Body of pancreas (tissue), 4 donors: Measurements from ENCODE around the gene WFDC2. TPM values are rescaled to one million over a fixed set of nuclear protein-coding genes. Genes with fewer than 3 reads are reported as not detected.

Experiments used
- ATAC-seq: fragments of 150-250 bp; one replicate; pipeline ENCODE4 v1.9.1; 2016
- DNase-seq, 4 donors: peaks; one replicate each; pipeline ENCODE4 v3.0.0-alpha.2; 2019
- H3K27ac ChIP-seq, 4 donors: fragments of 200-600 bp; sonication (generic); 1 replicate in 3 of 4; 2 replicates in 1 of 4; pipeline versions ENCODE4 v1.5.1 to v1.6.1; 2016 to 2019; ENCODE audit warnings: mild to moderate bottlenecking in 1 of 4, mixed read lengths in 1 of 4, moderate library complexity in 1 of 4
- H3K27me3 ChIP-seq, 2 donors: fragments of 200-600 bp; sonication (generic); one replicate each; pipeline ENCODE4 v1.6.0; 2016; ENCODE audit warnings: mild to moderate bottlenecking in 1 of 2
- H3K36me3 ChIP-seq, 2 donors: fragments of 200-600 bp; sonication (generic); replicated peaks in 1 of 2; 2 replicates each; pipeline ENCODE4 v1.5.1; 2016; ENCODE audit warnings: low read depth in 2 of 2; ENCODE audit not compliant: insufficient read depth in 1 of 2
- H3K4me1 ChIP-seq: fragments of 200-600 bp; sonication (generic); one replicate; pipeline ENCODE4 v1.6.0; 2016
- H3K4me3 ChIP-seq, 2 donors: fragments of 200-600 bp; sonication (generic); 1 replicate in 1 of 2; 2 replicates in 1 of 2; pipeline ENCODE4 v1.5.1; 2016 to 2019
- H3K9me3 ChIP-seq, 3 donors: fragments of 200-600 bp; sonication (generic); 1 replicate in 2 of 3; 2 replicates in 1 of 3; pipeline ENCODE4 v1.5.1; 2016
- CTCF ChIP-seq, 7 experiments: fragments of 450-650 bp in 4 of 7; fragments of 200-600 bp in 3 of 7; sonication (generic) in 3 of 7; IDR thresholded peaks; one replicate each; pipeline ENCODE4 v1.5.1; 2016 to 2019; ENCODE audit warnings: antibody characterized with exemption in 7 of 7
- POLR2A ChIP-seq, 3 donors: fragments of 450-650 bp; IDR thresholded peaks; one replicate each; pipeline ENCODE4 v1.6.1; 2016; ENCODE audit warnings: antibody characterized with exemption in 3 of 3, mild to moderate bottlenecking in 2 of 3
- WGBS, 2 donors: methylation state at CpG; one replicate each; pipeline ENCODE4 v1.1.5; 2017; 5-methylcytosine and 5-hydroxymethylcytosine counted together
- intact Hi-C: fragments of 100-400 bp; cut with DNase I; formaldehyde crosslinking; loops from one replicate; pipeline ENCODE4 v1.15.1; 2023
- total RNA-seq, 2 donors: library from RNA; depleted of rRNA; stranded (reverse); fragments of >200 nt; gene quantifications; one replicate each; pipeline ENCODE4 v1.1.0, GENCODE V29; 2016

The WFDC2 gene
- total RNA-seq, 2 donors from 2014 or later, result 3.0 to 11.9 TPM

- Histone ChIP-seq H3K4me1 (no peaks in the 10 kb centered on the region), H3K27ac (no peak overlapping the region), H3K9me3 (no peaks in the 10 kb centered on the region), H3K36me3 (no peaks in the 10 kb centered on the region), H3K4me3 (no peak overlapping the region), H3K27me3 (no peaks in the 10 kb centered on the region)
- DNase-seq (peak in 1 of 4 donors; percentile 27), ATAC-seq (no peak)
- 78 to 81% methylated on average over 3 of the region's 3 CpGs for WGBS, 2 donors
- TF ChIP-seq POLR2A (IDR thresholded peaks at IDR 0.05) (no peak), CTCF (IDR thresholded peaks at IDR 0.05) (no peak)
- intact Hi-C loops, result no loop called here
Measured at GRCh38 chr20:45449528-45449927, 20.0 kb upstream of the WFDC2 start.

GRCh38 chr20:45450097-45450818, 19.3 kb upstream of the WFDC2 start:
- intact Hi-C loops, result loop anchor here (10.0 kb wide), 1 partner anchor 315 kb away; no protein-coding TSS in a partner anchor
- H3K27me3 ChIP-seq, result no peaks in the 10 kb centered on the region
- peak; percentile 60 for ATAC-seq

GRCh38 chr20:45452238-45452637, 17.3 kb upstream of the WFDC2 start:
- no peak for ATAC-seq
- Histone ChIP-seq H3K4me3 (no peak overlapping the region), H3K36me3 (no peaks in the 10 kb centered on the region), H3K4me1 (no peaks in the 10 kb centered on the region), H3K27ac (no peak overlapping the region), H3K27me3 (no peaks in the 10 kb centered on the region), H3K9me3 (no peaks in the 10 kb centered on the region)
- WGBS, 2 donors, result 56 to 61% methylated on average over 4 of the region's 4 CpGs
- DNase-seq, result no peak
- intact Hi-C loops, result loop anchor here (10.0 kb wide), 1 partner anchor 313 kb away; no protein-coding TSS in a partner anchor
- no peak for TF ChIP-seq CTCF (IDR thresholded peaks at IDR 0.05)
- no peak for TF ChIP-seq POLR2A (IDR thresholded peaks at IDR 0.05)

More at GRCh38 chr20:45450097-45450818, 19.3 kb upstream of the WFDC2 start:
- H3K9me3 ChIP-seq, result no peaks in the 10 kb centered on the region
- no peak overlapping the region for H3K27ac ChIP-seq
- H3K36me3 ChIP-seq, result no peaks in the 10 kb centered on the region
- no peak overlapping the region for H3K4me3 ChIP-seq
- TF ChIP-seq POLR2A (IDR thresholded peaks at IDR 0.05) (no peak), CTCF (IDR thresholded peaks at IDR 0.05) (peak in 6 of 7 experiments; percentile 42 to 69 (median 61))
- 36 to 55% methylated on average over 3 to 5 of the region's 5 CpGs for WGBS, 2 donors
- peak in 2 of 4 donors; percentile 30 to 52 for DNase-seq
- H3K4me1 ChIP-seq, result no peaks in the 10 kb centered on the region

GRCh38 chr20:45452772-45453691, 16.5 kb upstream of the WFDC2 start:
- H3K36me3 ChIP-seq, result no peaks in the 10 kb centered on the region
- ATAC-seq (no peak), DNase-seq (no peak)
- TF ChIP-seq POLR2A (IDR thresholded peaks at IDR 0.05) (no peak), CTCF (IDR thresholded peaks at IDR 0.05) (no peak)
- H3K27ac ChIP-seq, result no peak overlapping the region
- H3K9me3 ChIP-seq, result no peaks in the 10 kb centered on the region
- no peaks in the 10 kb centered on the region for H3K4me1 ChIP-seq
- no peaks in the 10 kb centered on the region for H3K27me3 ChIP-seq
- intact Hi-C loops, result loop anchor here (10.0 kb wide), 1 partner anchor 312 kb away; no protein-coding TSS in a partner anchor
- no peak overlapping the region for H3K4me3 ChIP-seq
- WGBS, 2 donors, result 67 to 71% methylated on average over 4 of the region's 4 CpGs
